Glutamatergic neuron (in vitro differentiated cells): ENCODE data around the gene SLC25A34. TPM values are rescaled to one million over a fixed set of nuclear protein-coding genes. Genes with fewer than 3 reads are reported as not detected.

Experiments
- DNase-seq: peaks from one replicate; pipeline ENCODE4 v3.0.0; 2022
- H3K27ac Mint-ChIP-seq: one replicate; pipeline ENCODE4 v1.8.0; 2020; ENCODE audit warnings: mild to moderate bottlenecking, mixed read lengths, inconsistent platforms; ENCODE audit not compliant: unreplicated experiment
- H3K27me3 Mint-ChIP-seq: one replicate; pipeline ENCODE4 v1.8.0; 2020; ENCODE audit warnings: mild to moderate bottlenecking, moderate library complexity, mixed read lengths, inconsistent platforms; ENCODE audit not compliant: unreplicated experiment
- H3K36me3 Mint-ChIP-seq: one replicate; pipeline ENCODE4 v1.8.0; 2020; ENCODE audit warnings: mild to moderate bottlenecking, mixed read lengths, inconsistent platforms; ENCODE audit not compliant: unreplicated experiment
- H3K4me1 Mint-ChIP-seq: one replicate; pipeline ENCODE4 v1.8.0; 2020; ENCODE audit warnings: mild to moderate bottlenecking, low read depth, mixed read lengths, inconsistent platforms; ENCODE audit not compliant: unreplicated experiment
- H3K4me3 Mint-ChIP-seq: one replicate; pipeline ENCODE4 v1.8.0; 2020; ENCODE audit warnings: mild to moderate bottlenecking, mixed read lengths, inconsistent platforms; ENCODE audit not compliant: unreplicated experiment
- H3K9me3 Mint-ChIP-seq: one replicate; pipeline ENCODE4 v1.8.0; 2020; ENCODE audit warnings: mild to moderate bottlenecking, moderate library complexity, mixed read lengths, inconsistent platforms; ENCODE audit not compliant: unreplicated experiment
- CTCF ChIP-seq: fragments of 200-600 bp; sonication (generic); IDR thresholded peaks from one replicate; pipeline ENCODE4 v1.5.0; 2021; ENCODE audit not compliant: partially characterized antibody, unreplicated experiment
- total RNA-seq: library from RNA; stranded (reverse); fragmentation: NEBNext Ultra II Directional; extraction: Animal tissue kit (Norgen Biotek cat#: 25700); gene quantifications from one replicate; pipeline ENCODE4 v1.2.1, GENCODE V29; 2021; ENCODE audit not compliant: unreplicated experiment

Gene SLC25A34
- total RNA-seq, 1 donor from 2014 or later = 4.1 TPM

GRCh38 chr1:15719381-15720120 lies 16.5 kb upstream of the SLC25A34 start:
- peaks cover 14% of the 10 kb centered on the region for H3K4me1 Mint-ChIP-seq
- H3K9me3 Mint-ChIP-seq = peaks cover 14% of the 10 kb centered on the region
- H3K36me3 Mint-ChIP-seq = no peaks in the 10 kb centered on the region
- TF ChIP-seq CTCF = no peak
- H3K4me3 Mint-ChIP-seq = no peak overlapping the region
- H3K27ac Mint-ChIP-seq = no peak overlapping the region
- DNase-seq = no peak
- peaks cover 10% of the 10 kb centered on the region for H3K27me3 Mint-ChIP-seq

GRCh38 chr1:15720861-15721260 lies 15.2 kb upstream of the SLC25A34 start:
- no peak overlapping the region for H3K4me3 Mint-ChIP-seq
- H3K4me1 Mint-ChIP-seq = peaks cover 13% of the 10 kb centered on the region

GRCh38 chr1:15722411-15722810 lies 13.6 kb upstream of the SLC25A34 start:
- DNase-seq = no peak
- Mint-ChIP-seq H3K27me3 (peaks cover 6% of the 10 kb centered on the region), H3K4me3 (peak overlapping the region; percentile 36), H3K4me1 (peaks cover 23% of the 10 kb centered on the region), H3K36me3 (peaks cover 4% of the 10 kb centered on the region), H3K9me3 (peaks cover 12% of the 10 kb centered on the region), H3K27ac (peak overlapping the region; percentile 88)
- TF ChIP-seq CTCF = no peak

More at GRCh38 chr1:15720861-15721260, 15.2 kb upstream of the SLC25A34 start:
- TF ChIP-seq CTCF = no peak
- Mint-ChIP-seq H3K27me3 (peaks cover 10% of the 10 kb centered on the region), H3K9me3 (peaks cover 12% of the 10 kb centered on the region), H3K27ac (no peak overlapping the region), H3K36me3 (peaks cover under 1% of the 10 kb centered on the region)
- DNase-seq = no peak

GRCh38 chr1:15722836-15723532 lies 13.1 kb upstream of the SLC25A34 start:
- Mint-ChIP-seq H3K27me3 (peaks cover 6% of the 10 kb centered on the region), H3K9me3 (peaks cover 12% of the 10 kb centered on the region), H3K36me3 (peaks cover 4% of the 10 kb centered on the region), H3K4me1 (peaks cover 28% of the 10 kb centered on the region), H3K27ac (peak overlapping the region; percentile 88), H3K4me3 (peak overlapping the region; percentile 36)
- DNase-seq = no peak
- TF ChIP-seq CTCF = no peak
